ENCODE results near the gene TENM3. TPM values are rescaled to one million over a fixed set of nuclear protein-coding genes. Genes with fewer than 3 reads are reported as not detected.

The TENM3 gene
- total RNA-seq, 1 donor: 14.0 TPM

DNA sequence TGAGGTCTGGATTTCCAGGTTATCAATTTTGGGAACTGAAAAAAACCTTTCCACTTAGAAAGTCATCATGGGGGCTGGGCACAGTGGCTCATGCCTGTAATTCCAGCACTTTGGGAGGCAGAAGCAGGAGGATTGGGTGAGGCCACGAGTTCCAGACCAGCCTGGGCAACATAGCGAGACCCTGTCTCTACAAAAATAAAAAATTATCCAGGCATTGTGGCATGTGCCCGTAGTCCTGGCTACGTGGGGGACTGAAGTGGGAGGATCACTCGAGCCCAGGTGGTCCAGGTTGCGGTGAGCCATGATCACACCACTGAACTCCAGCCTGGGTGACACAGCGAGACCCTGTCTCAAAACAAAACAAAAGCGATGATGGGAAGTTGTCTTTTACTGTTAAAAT is 7.9 kb downstream of the TENM3 start:
- TF ChIP-seq, protein P1, sequence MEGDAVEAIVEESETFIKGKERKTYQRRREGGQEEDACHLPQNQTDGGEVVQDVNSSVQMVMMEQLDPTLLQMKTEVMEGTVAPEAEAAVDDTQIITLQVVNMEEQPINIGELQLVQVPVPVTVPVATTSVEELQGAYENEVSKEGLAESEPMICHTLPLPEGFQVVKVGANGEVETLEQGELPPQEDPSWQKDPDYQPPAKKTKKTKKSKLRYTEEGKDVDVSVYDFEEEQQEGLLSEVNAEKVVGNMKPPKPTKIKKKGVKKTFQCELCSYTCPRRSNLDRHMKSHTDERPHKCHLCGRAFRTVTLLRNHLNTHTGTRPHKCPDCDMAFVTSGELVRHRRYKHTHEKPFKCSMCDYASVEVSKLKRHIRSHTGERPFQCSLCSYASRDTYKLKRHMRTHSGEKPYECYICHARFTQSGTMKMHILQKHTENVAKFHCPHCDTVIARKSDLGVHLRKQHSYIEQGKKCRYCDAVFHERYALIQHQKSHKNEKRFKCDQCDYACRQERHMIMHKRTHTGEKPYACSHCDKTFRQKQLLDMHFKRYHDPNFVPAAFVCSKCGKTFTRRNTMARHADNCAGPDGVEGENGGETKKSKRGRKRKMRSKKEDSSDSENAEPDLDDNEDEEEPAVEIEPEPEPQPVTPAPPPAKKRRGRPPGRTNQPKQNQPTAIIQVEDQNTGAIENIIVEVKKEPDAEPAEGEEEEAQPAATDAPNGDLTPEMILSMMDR (IDR thresholded peaks at IDR 0.05; ENCODE audit: insufficient read depth, low read length): no peak
- H3K4me3 ChIP-seq (ENCODE audit: low read depth, low read length): no peak overlapping the region
- no peak for DNase-seq (ENCODE audit: low read depth)

DNA sequence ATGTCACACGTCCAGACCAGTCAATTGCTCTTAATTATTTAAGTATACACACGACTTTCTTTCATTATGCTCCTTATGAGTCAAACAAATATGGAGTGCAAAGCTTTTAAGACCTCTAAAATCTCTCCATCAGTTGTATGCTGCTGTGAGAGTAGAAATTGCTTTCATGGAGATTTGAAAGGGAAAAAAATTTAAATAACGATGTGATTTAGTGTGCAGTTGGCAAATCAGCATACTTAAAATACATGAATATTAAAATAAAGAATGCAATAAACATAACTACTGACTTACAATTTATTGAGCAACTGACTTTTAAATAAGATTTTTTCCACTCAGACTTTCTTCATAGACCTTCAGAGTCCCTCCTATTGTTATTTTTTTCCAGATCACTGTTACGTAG is 9.0 kb downstream of the TENM3 start:
- H3K4me3 ChIP-seq (ENCODE audit: low read depth, low read length): no peak overlapping the region
- TF ChIP-seq, protein P1 (IDR thresholded peaks at IDR 0.05; ENCODE audit: insufficient read depth, low read length): no peak
- no peak for DNase-seq (ENCODE audit: low read depth)

DNA sequence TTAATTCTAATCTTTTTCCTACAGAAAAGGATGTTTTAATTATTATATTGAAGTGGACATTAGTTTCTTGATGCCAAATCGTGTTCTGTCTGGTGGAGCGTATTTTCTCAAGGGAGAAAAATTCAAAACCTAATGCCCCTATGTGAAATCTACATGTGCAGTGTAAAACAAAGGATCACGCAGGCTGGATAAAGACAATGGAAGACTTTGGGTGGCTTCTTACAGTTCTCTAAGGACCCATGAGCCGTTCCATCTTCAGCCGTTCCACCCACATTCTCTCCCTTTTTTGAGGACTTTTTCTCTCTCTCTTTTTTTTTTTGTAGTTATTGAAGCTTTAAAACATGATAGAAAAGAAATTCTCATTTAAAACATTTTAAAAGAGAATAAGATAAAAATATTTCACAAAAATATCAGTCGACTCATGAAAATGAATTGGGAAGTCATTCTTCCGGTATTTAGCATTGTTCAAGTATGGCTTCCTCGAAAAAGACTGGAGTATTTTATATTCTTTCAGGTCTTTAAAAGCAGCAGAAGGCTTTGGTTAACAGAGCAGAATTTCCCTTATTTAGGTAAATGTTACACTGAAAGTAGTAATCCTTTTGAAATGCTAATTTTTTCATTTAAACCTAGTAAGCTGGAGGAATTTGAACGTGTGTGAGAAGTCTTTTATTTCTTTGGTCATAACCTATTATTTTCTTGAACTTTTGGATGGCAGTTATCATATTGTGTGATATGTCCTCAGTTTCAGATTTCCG is 11.0 kb downstream of the TENM3 start:
- DNase-seq (ENCODE audit: low read depth): no peak
- no peak overlapping the region for H3K4me3 ChIP-seq (ENCODE audit: low read depth, low read length)
- TF ChIP-seq, protein P1 (IDR thresholded peaks at IDR 0.05; ENCODE audit: insufficient read depth, low read length): no peak

DNA sequence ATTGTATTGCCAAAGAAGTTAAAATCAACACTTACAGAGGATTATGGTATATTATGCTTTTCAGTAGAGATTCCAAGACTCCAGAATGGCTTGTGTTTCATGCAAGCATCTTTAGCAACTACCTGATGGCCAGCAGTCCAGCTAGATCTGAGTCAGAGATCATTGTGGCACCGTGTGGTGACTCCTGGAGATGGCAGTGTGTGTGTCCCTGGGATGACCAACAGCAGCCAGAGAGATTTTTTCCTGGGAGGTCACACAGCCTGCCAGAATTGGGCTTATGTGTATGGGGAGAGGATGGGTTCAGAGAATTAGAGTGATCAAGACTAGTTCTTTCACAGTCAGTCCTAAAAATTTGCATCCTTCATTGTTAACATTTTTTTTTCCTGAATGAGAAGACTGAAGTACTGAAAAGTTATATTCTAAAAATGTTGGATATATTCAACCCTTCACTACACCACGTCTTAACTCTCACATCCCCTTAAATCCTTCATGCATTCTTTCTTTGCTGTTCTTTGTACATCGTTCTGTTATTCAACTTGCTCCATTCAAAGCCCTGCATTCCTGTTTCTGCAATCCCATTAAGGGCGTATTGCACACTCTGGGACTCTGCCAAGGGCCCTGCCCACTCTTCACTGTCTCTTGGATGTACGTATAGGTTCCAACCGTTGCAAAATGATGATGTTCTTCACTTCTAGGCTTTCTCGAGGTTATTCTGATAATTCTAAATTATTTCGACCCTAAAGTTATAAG is 12.4 kb downstream of the TENM3 start:
- no peak for DNase-seq (ENCODE audit: low read depth)
- TF ChIP-seq, protein P1 (IDR thresholded peaks at IDR 0.05; ENCODE audit: insufficient read depth, low read length): no peak

DNA sequence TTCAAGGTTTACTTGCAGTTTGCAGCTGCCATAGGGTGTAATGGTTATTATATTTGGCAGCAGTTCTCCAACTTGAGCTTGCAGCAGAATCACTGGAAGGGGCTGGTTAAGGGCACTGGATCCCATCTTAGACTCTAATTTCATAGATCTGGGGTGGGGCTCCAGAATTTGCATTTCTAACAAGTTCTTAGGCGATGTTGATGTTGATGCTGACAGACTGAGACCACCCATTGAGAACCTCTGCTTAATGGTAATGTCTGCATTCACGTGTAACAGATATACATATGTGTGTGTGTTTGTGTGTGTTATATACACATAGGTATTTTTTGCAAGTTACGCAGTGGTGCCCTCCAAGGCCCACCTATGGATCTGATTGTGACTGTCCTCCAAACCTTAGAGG is 13.8 kb downstream of the TENM3 start:
- H3K4me3 ChIP-seq (ENCODE audit: low read depth, low read length): no peak overlapping the region
- no peak for DNase-seq (ENCODE audit: low read depth)

More for the DNA sequence above, 12.4 kb downstream of the TENM3 start:
- no peak overlapping the region for H3K4me3 ChIP-seq (ENCODE audit: low read depth, low read length)

DNA sequence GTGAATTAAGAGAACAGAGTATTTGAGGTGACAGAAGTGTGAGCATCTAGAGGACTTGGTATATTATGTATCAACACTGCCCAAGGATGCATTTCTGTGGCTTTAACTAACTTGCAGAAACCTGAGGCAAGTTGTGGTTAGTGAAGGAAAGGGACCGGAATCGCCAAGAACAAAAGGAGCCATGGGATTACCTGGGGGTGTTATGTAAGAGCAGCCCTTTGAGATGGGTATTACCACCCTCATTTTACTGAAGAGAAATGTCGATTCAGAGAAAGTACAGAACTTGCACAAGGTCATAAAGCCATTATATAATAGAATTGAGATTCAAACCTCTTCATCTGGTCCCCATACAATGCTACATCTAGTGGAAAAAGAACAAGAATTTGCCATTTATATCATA is 14.3 kb downstream of the TENM3 start:
- no peak overlapping the region for H3K4me3 ChIP-seq (ENCODE audit: low read depth, low read length)
- no peak for DNase-seq (ENCODE audit: low read depth)
- TF ChIP-seq, protein P1 (IDR thresholded peaks at IDR 0.05; ENCODE audit: insufficient read depth, low read length): no peak

More for the DNA sequence above, 13.8 kb downstream of the TENM3 start:
- TF ChIP-seq, protein P1 (IDR thresholded peaks at IDR 0.05; ENCODE audit: insufficient read depth, low read length): no peak

Measured in fibroblast of the aortic adventitia (primary cell).